SIG-M5 treated with dmso at 0.1 percent for 504 hours (cell line): ENCODE data around the gene SLF2.
A peak's percentile ranks its signal among the peaks of the same experiment; 100 is the strongest.
"Not testable (repeated sequence)": the region's sequence is repeated elsewhere in the genome, so short reads cannot be mapped to it uniquely, and the experiment has no call there.

Experiments used
- DNase-seq: peaks from one replicate; lab custom pipeline; 2025; ENCODE audit not compliant: unreplicated experiment; lab: John Stamatoyannopoulos, UW

SLF2 gene

GRCh38 chr10:100960251-100960650 lies 47.5 kb downstream of the SLF2 start:
- no peak for DNase-seq

GRCh38 chr10:100962351-100963080 lies 49.8 kb downstream of the SLF2 start:
- no peak for DNase-seq

GRCh38 chr10:100963826-100964225 lies 51.1 kb downstream of the SLF2 start:
- no peak for DNase-seq

- no peak for DNase-seq
Observed at GRCh38 chr10:100965820-100966219, 53.1 kb downstream of the SLF2 start.

DNA sequence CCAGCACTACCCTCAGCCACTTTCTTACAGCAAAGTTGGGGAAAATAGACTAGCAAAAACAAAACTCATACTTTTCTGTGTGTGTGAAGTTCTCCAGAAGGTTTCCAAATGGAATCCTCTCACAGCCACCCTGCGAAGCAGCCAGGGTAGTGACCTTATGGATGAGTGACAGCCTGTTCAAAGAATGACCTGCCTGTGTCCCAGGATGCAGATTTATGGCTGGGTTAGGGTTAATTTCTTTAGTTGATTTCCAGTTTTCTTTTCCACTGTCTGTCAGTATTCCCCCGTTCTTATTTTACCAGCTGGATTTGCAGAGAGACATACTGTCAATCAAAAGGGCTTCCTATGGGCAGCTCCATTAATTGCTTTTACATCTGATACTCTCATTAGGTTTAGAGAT lies 54.1 kb downstream of the SLF2 start:
- DNase-seq = no peak

DNA sequence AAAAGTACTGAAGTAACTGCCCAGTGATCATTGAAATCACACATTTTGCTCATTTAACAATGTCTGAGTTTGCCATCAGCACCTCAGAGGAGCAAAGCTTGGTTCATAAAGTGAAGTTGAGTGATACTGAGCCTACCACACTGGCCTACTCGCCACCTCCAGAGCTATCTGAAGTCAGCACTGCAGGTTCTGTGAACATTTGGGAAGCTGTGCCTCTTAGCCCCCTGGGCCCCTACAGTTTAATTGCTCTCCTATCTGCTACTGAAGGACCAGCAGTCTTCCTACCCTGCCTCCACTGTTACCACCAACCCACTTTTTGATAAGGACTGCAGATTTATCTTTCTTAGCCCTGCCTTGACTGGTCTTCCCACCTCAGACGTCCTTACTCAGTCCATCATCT lies 54.6 kb downstream of the SLF2 start:
- DNase-seq = no peak

- DNase-seq = no peak
Observed at GRCh38 chr10:100968062-100968736, 55.4 kb downstream of the SLF2 start.

DNA sequence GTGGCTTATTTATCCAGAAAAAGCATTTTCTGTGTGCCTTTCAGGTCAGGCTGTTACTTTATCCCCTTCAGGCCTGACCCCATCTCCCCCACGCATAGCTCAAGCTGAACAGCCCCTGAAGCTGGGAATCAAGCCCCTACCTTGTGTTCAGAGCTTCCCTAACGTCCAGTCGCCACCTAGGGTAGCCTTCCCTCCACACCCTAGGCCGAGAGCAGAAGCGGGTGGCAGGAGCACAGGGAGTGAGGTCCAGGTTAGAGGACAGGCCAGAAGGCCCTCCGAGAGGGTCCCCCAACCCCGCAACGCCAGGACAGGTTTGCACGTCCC lies 56.1 kb downstream of the SLF2 start:
- no peak for DNase-seq

- DNase-seq = peak; percentile 15
Observed at GRCh38 chr10:100969187-100970075, 56.7 kb downstream of the SLF2 start, which contains the start of gene SEMA4G. SEMA4G (plus strand) TSS chr10:100969504; CDS start chr10:100972913, 3,409 bp downstream.

DNA sequence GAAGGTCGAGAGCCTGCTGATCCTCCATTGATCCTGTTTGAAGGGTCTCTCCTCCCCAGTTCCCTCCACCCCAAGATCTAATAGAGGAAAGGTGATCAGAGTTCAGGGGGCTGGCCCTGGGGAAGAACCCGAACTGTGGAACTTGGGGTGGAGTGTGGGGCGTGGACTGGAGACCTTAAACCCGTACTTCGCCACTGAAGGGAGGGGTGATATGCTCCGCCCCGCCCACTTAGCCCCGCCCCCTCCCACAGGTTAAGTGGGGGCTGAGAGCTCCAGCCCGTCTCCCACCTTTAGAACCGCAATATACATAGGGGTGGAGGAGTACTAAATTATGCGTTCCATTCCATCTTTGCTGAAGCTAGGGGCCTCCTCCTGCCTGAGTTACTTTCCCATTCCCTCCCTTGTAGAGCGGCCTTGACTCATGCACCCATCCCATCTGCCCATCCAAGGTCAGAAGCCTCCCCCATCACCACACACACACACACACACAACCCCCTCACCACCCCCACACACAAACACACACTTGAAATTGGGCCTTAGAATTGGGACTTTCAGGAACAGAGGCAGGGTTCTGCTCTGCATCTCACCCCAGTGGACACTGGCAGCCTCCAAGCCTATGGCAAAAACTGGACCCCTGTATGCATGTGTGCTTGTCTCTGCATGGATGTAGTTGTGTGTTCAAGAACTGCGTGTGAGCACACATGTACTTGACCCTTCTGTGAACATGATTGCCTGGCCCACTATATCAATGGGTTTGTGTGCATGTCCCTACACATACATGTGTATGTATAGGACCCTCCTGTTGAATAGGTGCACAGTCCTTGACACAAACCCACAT lies 57.5 kb downstream of the SLF2 start:
- no peak for DNase-seq

- DNase-seq = no peak
Observed at GRCh38 chr10:100970914-100971811, 58.4 kb downstream of the SLF2 start.

DNA sequence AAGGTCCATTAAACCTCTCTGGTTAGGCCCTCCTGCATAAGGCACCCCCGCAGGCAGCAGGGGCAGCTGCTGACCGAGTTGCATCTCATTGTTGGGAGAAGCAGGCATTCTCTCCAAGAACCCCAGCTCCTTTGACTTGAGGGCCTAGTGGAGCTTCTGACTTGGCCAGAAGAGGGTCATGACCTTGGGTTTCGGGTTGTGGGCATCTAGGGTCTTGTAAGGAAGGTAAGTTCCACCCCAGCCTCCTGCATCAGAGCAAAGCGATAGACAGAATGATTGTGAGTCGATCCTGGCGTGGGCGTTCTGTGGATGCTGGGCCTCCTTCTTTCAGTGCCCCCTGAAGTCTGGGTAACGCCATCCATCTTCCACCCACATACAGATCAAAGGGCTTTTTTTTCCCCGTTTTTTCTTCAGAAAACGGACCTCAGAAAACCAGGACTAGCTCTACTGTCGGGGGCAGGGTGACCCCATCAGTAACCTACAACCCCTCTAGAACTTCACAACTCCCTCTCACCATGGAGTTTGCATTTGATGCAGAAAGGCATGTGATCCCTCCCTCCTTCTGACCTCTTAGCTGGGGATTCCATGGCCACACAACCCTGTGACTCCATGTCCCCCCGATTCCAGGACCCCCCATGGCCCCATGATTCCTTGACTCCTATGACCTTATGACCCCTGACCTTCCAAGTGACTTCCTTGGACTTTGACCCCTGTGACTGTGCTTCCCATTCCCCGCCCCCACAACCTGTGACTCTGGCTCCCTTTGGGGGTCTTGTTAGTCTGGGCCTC lies 59.5 kb downstream of the SLF2 start:
- DNase-seq = no peak

DNA sequence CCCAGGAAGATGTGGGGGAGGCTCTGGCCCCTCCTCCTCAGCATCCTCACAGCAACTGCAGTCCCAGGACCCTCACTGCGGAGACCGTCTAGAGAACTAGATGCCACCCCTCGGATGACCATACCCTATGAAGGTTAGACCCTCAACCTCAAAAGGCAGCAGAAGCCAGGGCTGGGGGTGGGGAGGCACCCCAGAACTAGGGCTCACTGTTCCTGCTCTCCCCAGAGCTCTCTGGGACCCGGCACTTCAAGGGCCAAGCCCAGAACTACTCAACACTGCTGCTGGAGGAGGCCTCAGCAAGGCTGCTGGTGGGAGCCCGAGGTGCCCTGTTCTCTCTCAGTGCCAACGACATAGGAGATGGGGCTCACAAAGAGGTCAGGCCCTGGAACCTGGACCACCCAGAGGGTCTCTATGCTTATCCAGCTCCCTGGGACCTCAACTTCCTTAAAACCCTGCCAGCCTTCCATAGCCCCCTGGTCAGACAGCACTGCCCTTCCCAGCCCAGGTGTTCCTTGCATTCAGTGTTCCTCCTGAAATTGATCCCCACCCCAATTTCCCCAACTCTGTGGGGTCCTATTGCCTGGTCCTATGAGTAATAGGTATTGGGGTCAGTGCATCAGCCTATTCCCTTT lies 60.3 kb downstream of the SLF2 start:
- no peak for DNase-seq

- DNase-seq = not testable (repeated sequence)
Observed at GRCh38 chr10:100975397-100975796, 62.6 kb downstream of the SLF2 start.

DNA sequence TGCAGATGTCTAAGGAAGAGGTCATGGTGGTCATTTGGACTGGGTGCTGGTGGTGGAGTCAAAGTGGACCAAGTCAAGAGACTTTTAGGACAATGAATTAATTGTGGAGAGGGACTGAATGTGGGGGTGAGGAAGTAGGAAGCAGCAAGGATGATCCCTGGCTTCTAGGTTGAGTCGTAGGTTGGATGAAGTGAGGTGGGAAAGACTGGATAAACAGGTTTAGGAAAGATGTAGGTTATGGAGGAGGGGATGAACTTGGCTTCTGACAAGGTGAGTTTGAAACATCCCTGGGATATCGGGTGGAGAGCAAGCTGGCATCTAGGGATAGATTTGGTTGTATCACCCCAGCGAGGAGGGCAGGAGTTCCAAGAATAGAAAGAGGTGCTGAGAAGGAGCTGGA lies 64.1 kb downstream of the SLF2 start:
- DNase-seq = no peak

GRCh38 chr10:100977436-100977835 lies 64.7 kb downstream of the SLF2 start:
- no peak for DNase-seq

GRCh38 chr10:100978121-100978900 lies 65.5 kb downstream of the SLF2 start:
- DNase-seq = no peak

DNA sequence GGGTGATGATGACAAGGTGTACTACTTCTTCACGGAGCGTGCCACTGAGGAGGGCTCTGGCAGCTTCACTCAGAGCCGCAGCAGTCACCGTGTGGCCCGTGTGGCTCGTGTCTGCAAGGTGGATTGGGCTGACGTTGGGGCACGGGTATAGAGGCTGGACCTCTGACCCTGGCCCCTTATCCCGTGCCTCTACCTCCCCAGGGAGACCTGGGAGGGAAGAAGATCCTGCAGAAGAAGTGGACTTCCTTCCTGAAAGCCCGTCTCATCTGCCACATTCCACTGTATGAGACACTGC lies 66.1 kb downstream of the SLF2 start:
- no peak for DNase-seq
